ENCODE measurements around the gene NOL7.

- TF ChIP-seq CTCF (IDR thresholded peaks at IDR 0.05; ENCODE audit: low read length) (no peak), EZH2 (IDR thresholded peaks at IDR 0.05; ENCODE audit: borderline replicate concordance, low read length) (no peak)
Measured at GRCh38 chr6:13576017-13576416, 39.1 kb upstream of the NOL7 start.
